BLaER1 (cell line): ENCODE results near the gene ECEL1.
A peak's percentile ranks its signal among the peaks of the same experiment; 100 is the strongest.

Experiments used
- H3K27ac ChIP-seq: shearing (Covaris generic); formaldehyde crosslinking; 2 replicates; pipeline ENCODE4 v1.8.1; 2022
- H3K27me3 ChIP-seq: shearing (Covaris generic); formaldehyde crosslinking; 2 replicates; pipeline ENCODE4 v1.8.1; 2022
- H3K36me3 ChIP-seq: shearing (Covaris generic); formaldehyde crosslinking; 2 replicates; pipeline ENCODE4 v1.8.1; 2022
- H3K4me1 ChIP-seq: shearing (Covaris generic); formaldehyde crosslinking; 2 replicates; pipeline ENCODE4 v1.8.1; 2022
- H3K4me2 ChIP-seq: shearing (Covaris generic); formaldehyde crosslinking; 2 replicates; pipeline ENCODE4 v1.8.1; 2022
- H3K4me3 ChIP-seq: shearing (Covaris generic); formaldehyde crosslinking; 2 replicates; pipeline ENCODE4 v1.8.1; 2022
- H3K9ac ChIP-seq: shearing (Covaris generic); formaldehyde crosslinking; 2 replicates; pipeline ENCODE4 v1.8.1; 2022
- H3K9me3 ChIP-seq: shearing (Covaris generic); formaldehyde crosslinking; 2 replicates; pipeline ENCODE4 v1.8.1; 2022
- H4K20me1 ChIP-seq: shearing (Covaris generic); formaldehyde crosslinking; 2 replicates; pipeline ENCODE4 v1.8.1; 2022
- Cebpa-rat ChIP-seq: shearing (Covaris generic); IDR thresholded peaks from 2 replicates; pipeline ENCODE4 v1.8.1; 2022

ECEL1 gene

GRCh38 chr2:232492236-232492848 lies 4.7 kb upstream of the ECEL1 start:
- Histone ChIP-seq H4K20me1 (peaks cover 20% of the 10 kb centered on the region), H3K9ac (no peak overlapping the region), H3K9me3 (no peaks in the 10 kb centered on the region), H3K27ac (no peak overlapping the region), H3K4me3 (no peak overlapping the region), H3K4me2 (no peak overlapping the region), H3K4me1 (peaks cover 7% of the 10 kb centered on the region), H3K27me3 (peaks cover 30% of the 10 kb centered on the region), H3K36me3 (no peaks in the 10 kb centered on the region)
- no peak for TF ChIP-seq Cebpa-rat

GRCh38 chr2:232491139-232491780 lies 3.6 kb upstream of the ECEL1 start:
- TF ChIP-seq Cebpa-rat: no peak
- no peak overlapping the region for H3K4me2 ChIP-seq
- peaks cover 41% of the 10 kb centered on the region for H3K27me3 ChIP-seq
- peaks cover 31% of the 10 kb centered on the region for H4K20me1 ChIP-seq
- H3K4me3 ChIP-seq: no peak overlapping the region
- peaks cover 16% of the 10 kb centered on the region for H3K4me1 ChIP-seq
- peaks cover 3% of the 10 kb centered on the region; the same call in 1 of the 2 replicates for H3K9me3 ChIP-seq
- no peaks in the 10 kb centered on the region for H3K36me3 ChIP-seq
- no peak overlapping the region for H3K27ac ChIP-seq
- H3K9ac ChIP-seq: no peak overlapping the region

- peaks cover 49% of the 10 kb centered on the region for H3K27me3 ChIP-seq
- no peak for TF ChIP-seq Cebpa-rat
Observed at GRCh38 chr2:232490221-232491138, 2.8 kb upstream of the ECEL1 start.

GRCh38 chr2:232489516-232490220 lies 2.0 kb upstream of the ECEL1 start:
- Histone ChIP-seq H3K4me1 (peaks cover 26% of the 10 kb centered on the region), H3K36me3 (no peaks in the 10 kb centered on the region), H3K27me3 (peaks cover 57% of the 10 kb centered on the region), H3K4me2 (no peak overlapping the region), H3K4me3 (no peak overlapping the region), H3K27ac (no peak overlapping the region), H3K9me3 (peaks cover 9% of the 10 kb centered on the region; the same call in 1 of the 2 replicates), H4K20me1 (peaks cover 47% of the 10 kb centered on the region), H3K9ac (no peak overlapping the region)
- no peak for TF ChIP-seq Cebpa-rat

More at GRCh38 chr2:232490221-232491138, 2.8 kb upstream of the ECEL1 start:
- no peak overlapping the region for H3K4me3 ChIP-seq
- H3K4me2 ChIP-seq: no peak overlapping the region
- H3K4me1 ChIP-seq: peaks cover 22% of the 10 kb centered on the region
- H3K27ac ChIP-seq: no peak overlapping the region
- no peaks in the 10 kb centered on the region for H3K36me3 ChIP-seq
- peaks cover 9% of the 10 kb centered on the region; the same call in 1 of the 2 replicates for H3K9me3 ChIP-seq
- no peak overlapping the region for H3K9ac ChIP-seq
- H4K20me1 ChIP-seq: peaks cover 39% of the 10 kb centered on the region

- Histone ChIP-seq H3K4me3 (no peak overlapping the region), H3K27me3 (peaks cover 66% of the 10 kb centered on the region), H3K27ac (no peak overlapping the region), H3K36me3 (no peaks in the 10 kb centered on the region), H4K20me1 (peaks cover 56% of the 10 kb centered on the region), H3K4me2 (no peak overlapping the region), H3K4me1 (peaks cover 26% of the 10 kb centered on the region), H3K9me3 (peaks cover 9% of the 10 kb centered on the region; the same call in 1 of the 2 replicates), H3K9ac (no peak overlapping the region)
- no peak for TF ChIP-seq Cebpa-rat
Observed at GRCh38 chr2:232488721-232489300, 1.2 kb upstream of the ECEL1 start.

GRCh38 chr2:232488097-232488711 lies 570 bp upstream of the ECEL1 start:
- H4K20me1 ChIP-seq: peaks cover 59% of the 10 kb centered on the region
- no peak overlapping the region for H3K9ac ChIP-seq
- peak overlapping the region; percentile 69 for H3K4me3 ChIP-seq
- H3K4me2 ChIP-seq: peak overlapping the region; percentile 91
- H3K27me3 ChIP-seq: peaks cover 72% of the 10 kb centered on the region
- no peak overlapping the region for H3K27ac ChIP-seq
- H3K36me3 ChIP-seq: no peaks in the 10 kb centered on the region
- peaks cover 9% of the 10 kb centered on the region; the same call in 1 of the 2 replicates for H3K9me3 ChIP-seq
- H3K4me1 ChIP-seq: peaks cover 26% of the 10 kb centered on the region
- TF ChIP-seq Cebpa-rat: no peak

GRCh38 chr2:232486558-232487384 lies 863 bp downstream of the ECEL1 start:
- no peak overlapping the region for H3K27ac ChIP-seq
- H3K36me3 ChIP-seq: no peaks in the 10 kb centered on the region
- peaks cover 72% of the 10 kb centered on the region for H3K27me3 ChIP-seq
- H3K4me2 ChIP-seq: peak overlapping the region; percentile 91
- peak overlapping the region; percentile 69 for H3K4me3 ChIP-seq
- H4K20me1 ChIP-seq: peaks cover 59% of the 10 kb centered on the region
- H3K9me3 ChIP-seq: peaks cover 9% of the 10 kb centered on the region; the same call in 1 of the 2 replicates
- H3K4me1 ChIP-seq: peaks cover 26% of the 10 kb centered on the region
- no peak overlapping the region for H3K9ac ChIP-seq
- no peak for TF ChIP-seq Cebpa-rat
